HCT116 (cell line): ENCODE results near the gene ZNF438. TPM values are rescaled to one million over a fixed set of nuclear protein-coding genes. Genes with fewer than 3 reads are reported as not detected.

ENCODE experiments used
- ATAC-seq: fragments of 200-7000 bp; cut with Tn5 transposase; 2 replicates; pipeline ENCODE4 v1.9.1; 2020; ENCODE audit warnings: mild to moderate bottlenecking, moderate library complexity
- BruUV-seq: library from RNA; stranded (reverse); fragments of 400-500 nt; replicated peaks from 2 replicates; lab custom pipeline; 2021; lab: Mats Ljungman, UMichigan
- CTCF ChIA-PET: fragments of 300-600 bp; sonication (Branson Sonifier 250); formaldehyde crosslinking; loops from one replicate; lab custom pipeline; 2021; ENCODE audit warnings: antibody characterized with exemption; lab: Charles Lee
- POLR2A ChIA-PET: fragments of 300-600, 350-600 bp; sonication (Branson Sonifier 250); formaldehyde crosslinking; loops from one replicate; lab custom pipeline; 2021; ENCODE audit warnings: antibody characterized with exemption; lab: Charles Lee
- RAD21 ChIA-PET, 2 experiments: fragments of 300-600 bp; sonication (Branson Sonifier 250); formaldehyde crosslinking; loops; one replicate each; lab custom pipeline; 2023; ENCODE audit warnings: low total read pairs in 2 of 2; ENCODE audit not compliant: uncharacterized antibody in 2 of 2, unreplicated experiment in 2 of 2, low non-redundant PET in 1 of 2; lab: Charles Lee
- DNase-seq: peaks from one replicate; pipeline ENCODE4 v3.0.0-alpha.2; 2010; ENCODE audit warnings: low read depth, low spot score
- H2AFZ ChIP-seq: fragments of 200-600 bp; shearing (Covaris generic), sonication (generic); 2 replicates; pipeline ENCODE4 v1.6.1; 2017; ENCODE audit warnings: low read depth, mixed run types, mixed read lengths, antibody characterized with exemption, low read length; ENCODE audit not compliant: poor library complexity, severe bottlenecking
- H3K27ac ChIP-seq: 2 replicates; pipeline ENCODE4 v1.5.1; 2012; ENCODE audit warnings: low read depth, low read length
- H3K27me3 ChIP-seq: fragments of 200-600 bp; sonication (generic); 2 replicates; pipeline ENCODE4 v1.6.1; 2016; ENCODE audit warnings: mixed run types, low read length, mixed read lengths; ENCODE audit not compliant: insufficient read depth
- H3K36me3 ChIP-seq, 2 experiments: fragments of 200-500 bp in 1 of 2; fragments of 200-600 bp in 1 of 2; sonication (Bioruptor generic) in 1 of 2; sonication (generic) in 1 of 2; 2 replicates each; pipeline versions ENCODE4 v1.5.1 to v1.6.1; 2014 to 2016; ENCODE audit warnings: low read length in 2 of 2, inconsistent platforms in 1 of 2, mixed read lengths in 1 of 2, mixed run types in 1 of 2; ENCODE audit not compliant: insufficient read depth in 2 of 2, control insufficient read depth in 1 of 2
- H3K4me1 ChIP-seq, 2 experiments: fragments of 200-600 bp in 1 of 2; sonication (generic) in 1 of 2; 2 replicates each; pipeline versions ENCODE4 v1.5.1 to v1.6.1; 2012 to 2017; ENCODE audit warnings: low read length in 2 of 2, inconsistent platforms in 1 of 2, mild to moderate bottlenecking in 1 of 2, mixed read lengths in 1 of 2, mixed run types in 1 of 2, moderate library complexity in 1 of 2; ENCODE audit not compliant: insufficient read depth in 2 of 2, control insufficient read depth in 1 of 2
- H3K4me2 ChIP-seq: fragments of 200-600 bp; sonication (generic); 2 replicates; pipeline ENCODE4 v1.6.1; 2017; ENCODE audit warnings: mixed run types, low read length, mixed read lengths
- H3K4me3 ChIP-seq, 2 experiments: fragments of 200-600 bp in 1 of 2; sonication (generic) in 1 of 2; replicated peaks in 1 of 2; 2 replicates each; pipeline ENCODE4 v1.5.1; 2011 to 2016; ENCODE audit warnings: low read length in 2 of 2, control low read depth in 1 of 2, low read depth in 1 of 2, mild to moderate bottlenecking in 1 of 2, mixed read lengths in 1 of 2, mixed run types in 1 of 2
- H3K79me2 ChIP-seq: fragments of 200-600 bp; sonication (generic); 2 replicates; pipeline ENCODE4 v1.6.1; 2017; ENCODE audit warnings: mild to moderate bottlenecking, mixed run types, low read length, moderate library complexity, mixed read lengths; ENCODE audit not compliant: insufficient read depth
- H3K9ac ChIP-seq: fragments of 200-600 bp; sonication (generic); 2 replicates; pipeline ENCODE4 v1.6.1; 2016; ENCODE audit warnings: low read length, mixed read lengths
- H3K9me2 ChIP-seq: fragments of 200-600 bp; sonication (generic), shearing (Covaris generic); 2 replicates; pipeline ENCODE4 v1.6.1; 2017; ENCODE audit warnings: mixed run types, mild to moderate bottlenecking, moderate library complexity; ENCODE audit not compliant: insufficient read depth
- H3K9me3 ChIP-seq, 2 experiments: fragments of 200-500 bp in 1 of 2; fragments of 200-600 bp in 1 of 2; sonication (Bioruptor generic) in 1 of 2; sonication (generic) in 1 of 2; 2 replicates each; pipeline ENCODE4 v1.6.1; 2014 to 2017; ENCODE audit warnings: low read length in 2 of 2, mixed read lengths in 2 of 2, inconsistent platforms in 1 of 2, low read depth in 1 of 2, mild to moderate bottlenecking in 1 of 2, mixed run types in 1 of 2, moderate library complexity in 1 of 2; ENCODE audit not compliant: control insufficient read depth in 1 of 2, insufficient read depth in 1 of 2
- H4K20me1 ChIP-seq: fragments of 200-600 bp; sonication (generic), shearing (Covaris generic); 2 replicates; pipeline ENCODE4 v1.6.1; 2017; ENCODE audit warnings: mixed run types, mild to moderate bottlenecking, moderate library complexity; ENCODE audit not compliant: insufficient read depth
- ATF3 ChIP-seq: IDR thresholded peaks from 2 replicates; pipeline ENCODE4 v1.6.1; 2012
- CBX3 ChIP-seq: IDR thresholded peaks from 2 replicates; pipeline ENCODE4 v1.6.1; 2012; ENCODE audit warnings: low read depth
- CEBPB ChIP-seq: IDR thresholded peaks from 2 replicates; pipeline ENCODE4 v1.6.1; 2012; ENCODE audit warnings: low read depth
- ELF1 ChIP-seq: IDR thresholded peaks from 2 replicates; pipeline ENCODE4 v1.6.1; 2012; ENCODE audit warnings: low read depth, borderline replicate concordance
- EZH2phosphoT487 ChIP-seq: fragments of 200-600 bp; IDR thresholded peaks from 2 replicates; pipeline ENCODE4 v1.6.1; 2018; ENCODE audit warnings: antibody characterized with exemption, borderline replicate concordance
- POLR2A ChIP-seq: IDR thresholded peaks from 2 replicates; pipeline ENCODE4 v1.7.0; 2011; ENCODE audit warnings: borderline replicate concordance; ENCODE audit not compliant: insufficient read depth, insufficient read length; ENCODE audit errors: extremely low read depth
- RAD21 ChIP-seq: IDR thresholded peaks from 2 replicates; pipeline ENCODE4 v1.6.1; 2012; ENCODE audit warnings: low read depth, mild to moderate bottlenecking
- REST ChIP-seq: IDR thresholded peaks from 2 replicates; pipeline ENCODE4 v1.6.1; 2012; ENCODE audit warnings: low read depth
- SRF ChIP-seq: IDR thresholded peaks from 2 replicates; pipeline ENCODE4 v1.6.1; 2012; ENCODE audit warnings: low read depth
- TCF7L2 ChIP-seq: IDR thresholded peaks from 2 replicates; pipeline ENCODE4 v1.7.0; 2011; ENCODE audit warnings: borderline replicate concordance, inconsistent platforms; ENCODE audit not compliant: insufficient read depth, insufficient read length; ENCODE audit errors: extremely low read depth
- intact Hi-C: fragments of 100-400 bp; cut with micrococcal nuclease; formaldehyde crosslinking; loops from 2 replicates; pipeline ENCODE4 v1.10.0; 2022
- total RNA-seq: library from RNA; stranded (reverse); gene quantifications from one replicate; pipeline ENCODE4 v1.2.1, GENCODE V29; 2021; ENCODE audit not compliant: unreplicated experiment
- TF ChIP-seq, protein P1 (sequence below): IDR thresholded peaks from 2 replicates; pipeline ENCODE4 v1.6.1; 2011; ENCODE audit warnings: mild to moderate bottlenecking, low read length, moderate library complexity; ENCODE audit not compliant: insufficient replicate concordance; ENCODE audit errors: extremely low read depth

Gene ZNF438
- total RNA-seq, 1 experiment from 2014 or later: 3.3 TPM

- Histone ChIP-seq H3K4me1 (no peaks in the 10 kb centered on the region), H3K4me3 (no peak overlapping the region), H3K9me2 (no peaks in the 10 kb centered on the region), H3K79me2 (no peaks in the 10 kb centered on the region), H3K36me3 (no peaks in the 10 kb centered on the region), H2AFZ (no peak overlapping the region), H3K4me2 (no peak overlapping the region), H3K27me3 (no peaks in the 10 kb centered on the region), H3K9me3 (no peaks in the 10 kb centered on the region), H3K27ac (no peak overlapping the region), H3K9ac (no peak overlapping the region), H4K20me1 (no peaks in the 10 kb centered on the region)
- no peak for ATAC-seq
- POLR2A ChIA-PET: no interaction called here
- DNase-seq: no peak
- BruUV-seq: no TSS peak
- CTCF ChIA-PET: no interaction called here
- RAD21 ChIA-PET: no interaction called here
- no peak for TF ChIP-seq SRF
- TF ChIP-seq ELF1: no peak
- no peak for TF ChIP-seq ATF3
- no peak for TF ChIP-seq CBX3
- no peak for TF ChIP-seq POLR2A
- no peak for TF ChIP-seq CEBPB
- intact Hi-C loops: no loop called here
Measured at GRCh38 chr10:30967650-30968410, 63.8 kb downstream of the ZNF438 start.

- BruUV-seq: no TSS peak
- Histone ChIP-seq H3K4me1 (no peaks in the 10 kb centered on the region), H3K79me2 (no peaks in the 10 kb centered on the region), H4K20me1 (no peaks in the 10 kb centered on the region), H3K36me3 (no peaks in the 10 kb centered on the region), H3K4me3 (no peak overlapping the region), H3K27me3 (no peaks in the 10 kb centered on the region), H2AFZ (no peak overlapping the region), H3K4me2 (no peak overlapping the region), H3K9ac (no peak overlapping the region), H3K27ac (no peak overlapping the region), H3K9me2 (no peaks in the 10 kb centered on the region), H3K9me3 (no peaks in the 10 kb centered on the region)
- ChIA-PET RAD21 (no interaction called here), CTCF (no interaction called here), POLR2A (no interaction called here)
- intact Hi-C loops: no loop called here
- ATAC-seq (no peak), DNase-seq (no peak)
- TF ChIP-seq, protein P1, sequence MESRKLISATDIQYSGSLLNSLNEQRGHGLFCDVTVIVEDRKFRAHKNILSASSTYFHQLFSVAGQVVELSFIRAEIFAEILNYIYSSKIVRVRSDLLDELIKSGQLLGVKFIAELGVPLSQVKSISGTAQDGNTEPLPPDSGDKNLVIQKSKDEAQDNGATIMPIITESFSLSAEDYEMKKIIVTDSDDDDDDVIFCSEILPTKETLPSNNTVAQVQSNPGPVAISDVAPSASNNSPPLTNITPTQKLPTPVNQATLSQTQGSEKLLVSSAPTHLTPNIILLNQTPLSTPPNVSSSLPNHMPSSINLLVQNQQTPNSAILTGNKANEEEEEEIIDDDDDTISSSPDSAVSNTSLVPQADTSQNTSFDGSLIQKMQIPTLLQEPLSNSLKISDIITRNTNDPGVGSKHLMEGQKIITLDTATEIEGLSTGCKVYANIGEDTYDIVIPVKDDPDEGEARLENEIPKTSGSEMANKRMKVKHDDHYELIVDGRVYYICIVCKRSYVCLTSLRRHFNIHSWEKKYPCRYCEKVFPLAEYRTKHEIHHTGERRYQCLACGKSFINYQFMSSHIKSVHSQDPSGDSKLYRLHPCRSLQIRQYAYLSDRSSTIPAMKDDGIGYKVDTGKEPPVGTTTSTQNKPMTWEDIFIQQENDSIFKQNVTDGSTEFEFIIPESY: no peak
- TF ChIP-seq RAD21 (no peak), REST (no peak), CBX3 (no peak), EZH2phosphoT487 (no peak), POLR2A (no peak), TCF7L2 (no peak), ELF1 (no peak)
Measured at GRCh38 chr10:30963992-30964930, 67.4 kb downstream of the ZNF438 start.
